ENCODE data around the gene ADGRB3. TPM values are rescaled to one million over a fixed set of nuclear protein-coding genes. Genes with fewer than 3 reads are reported as not detected.

ADGRB3 gene
- total RNA-seq, 2 donors from 2014 or later, result not detected

GRCh38 chr6:69339163-69339550, 704.1 kb downstream of the ADGRB3 start:
- Mint-ChIP-seq H3K4me1 (no peaks in the 10 kb centered on the region), H3K4me3 (no peak overlapping the region), H3K36me3 (ENCODE audit: low read depth) (no peaks in the 10 kb centered on the region), H3K27me3 (no peaks in the 10 kb centered on the region), H3K27ac (no peak overlapping the region)
- ATAC-seq (no peak), DNase-seq (no peak)
- H3K9me3 ChIP-seq (ENCODE audit: control insufficient read depth, low read length, poor library complexity, severe bottlenecking), result no peaks in the 10 kb centered on the region

DNA sequence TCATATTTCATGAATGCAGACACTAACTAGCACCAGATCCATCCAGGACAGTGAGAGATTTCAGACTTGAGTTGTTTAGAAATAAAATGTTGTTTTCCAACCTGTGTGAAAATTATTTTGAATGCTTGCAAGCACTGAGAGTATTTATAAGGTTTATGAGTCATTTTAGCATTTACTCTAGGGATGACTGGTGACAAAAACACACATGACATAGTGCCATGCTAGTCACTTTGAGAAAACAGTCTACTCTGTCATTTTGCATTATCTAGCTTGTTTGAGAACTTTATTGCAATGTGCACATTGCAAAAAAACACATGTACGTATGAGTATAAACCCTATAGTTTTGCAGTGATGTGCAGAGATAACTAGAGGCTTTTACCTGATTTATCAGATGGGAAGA, 705.1 kb downstream of the ADGRB3 start:
- H3K27ac Mint-ChIP-seq, result no peak overlapping the region
- no peak for ATAC-seq
- no peak for DNase-seq
- no peaks in the 10 kb centered on the region for H3K4me1 Mint-ChIP-seq
- no peak overlapping the region for H3K4me3 Mint-ChIP-seq
- H3K27me3 Mint-ChIP-seq, result no peaks in the 10 kb centered on the region
- H3K9me3 ChIP-seq (ENCODE audit: control insufficient read depth, low read length, poor library complexity, severe bottlenecking), result no peaks in the 10 kb centered on the region
- H3K36me3 Mint-ChIP-seq (ENCODE audit: low read depth), result no peaks in the 10 kb centered on the region

DNA sequence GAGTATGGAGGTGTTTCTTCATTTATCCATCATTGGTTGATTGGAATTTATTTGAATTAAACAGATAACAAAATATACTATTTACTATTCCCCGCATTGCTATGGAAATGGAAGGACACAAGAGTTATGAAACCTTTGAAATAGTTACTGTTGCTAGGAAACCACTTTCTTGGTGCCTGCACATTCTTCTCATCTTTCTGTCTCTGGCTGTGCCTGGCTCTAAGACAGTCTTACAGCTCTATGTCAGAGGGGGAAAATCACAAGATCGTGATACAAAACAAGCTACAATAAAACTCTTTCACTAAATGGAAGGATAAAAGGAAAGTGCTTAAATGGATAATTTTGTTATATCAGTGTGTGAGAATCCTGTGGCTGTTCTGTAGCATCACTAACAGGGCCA, 708.8 kb downstream of the ADGRB3 start:
- H3K9me3 ChIP-seq (ENCODE audit: control insufficient read depth, low read length, poor library complexity, severe bottlenecking), result no peaks in the 10 kb centered on the region
- DNase-seq, result no peak
- Mint-ChIP-seq H3K27me3 (no peaks in the 10 kb centered on the region), H3K27ac (no peak overlapping the region), H3K4me1 (no peaks in the 10 kb centered on the region), H3K36me3 (ENCODE audit: low read depth) (no peaks in the 10 kb centered on the region), H3K4me3 (no peak overlapping the region)
- no peak for ATAC-seq

GRCh38 chr6:69349771-69350170, 714.7 kb downstream of the ADGRB3 start:
- ATAC-seq (no peak), DNase-seq (no peak)
- Mint-ChIP-seq H3K4me3 (no peak overlapping the region), H3K27me3 (no peaks in the 10 kb centered on the region), H3K27ac (no peak overlapping the region), H3K4me1 (no peaks in the 10 kb centered on the region), H3K36me3 (ENCODE audit: low read depth) (no peaks in the 10 kb centered on the region)
- H3K9me3 ChIP-seq (ENCODE audit: control insufficient read depth, low read length, poor library complexity, severe bottlenecking), result no peaks in the 10 kb centered on the region

DNA sequence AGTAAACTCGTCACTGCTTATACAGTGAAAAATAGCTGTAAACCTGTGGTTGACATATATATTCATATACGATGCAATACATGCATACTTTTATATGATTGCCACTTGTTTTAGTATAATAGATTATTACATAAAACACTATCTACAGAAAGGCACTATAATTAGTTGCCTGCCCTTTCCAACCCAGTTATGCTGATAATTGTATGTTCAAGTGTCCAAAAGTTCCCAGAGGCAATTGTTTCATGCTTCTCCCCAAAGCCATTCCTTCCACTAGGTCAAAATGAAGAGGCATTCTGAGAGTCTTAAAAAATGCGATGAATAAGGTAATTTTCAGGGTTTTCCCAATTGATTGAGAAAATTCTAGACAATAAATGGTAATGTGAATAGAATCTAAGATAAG, 727.1 kb downstream of the ADGRB3 start:
- no peaks in the 10 kb centered on the region for H3K9me3 ChIP-seq (ENCODE audit: control insufficient read depth, low read length, poor library complexity, severe bottlenecking)
- DNase-seq, result no peak
- Mint-ChIP-seq H3K4me3 (no peak overlapping the region), H3K27me3 (no peaks in the 10 kb centered on the region), H3K36me3 (ENCODE audit: low read depth) (no peaks in the 10 kb centered on the region), H3K27ac (no peak overlapping the region), H3K4me1 (no peaks in the 10 kb centered on the region)
- ATAC-seq, result no peak

DNA sequence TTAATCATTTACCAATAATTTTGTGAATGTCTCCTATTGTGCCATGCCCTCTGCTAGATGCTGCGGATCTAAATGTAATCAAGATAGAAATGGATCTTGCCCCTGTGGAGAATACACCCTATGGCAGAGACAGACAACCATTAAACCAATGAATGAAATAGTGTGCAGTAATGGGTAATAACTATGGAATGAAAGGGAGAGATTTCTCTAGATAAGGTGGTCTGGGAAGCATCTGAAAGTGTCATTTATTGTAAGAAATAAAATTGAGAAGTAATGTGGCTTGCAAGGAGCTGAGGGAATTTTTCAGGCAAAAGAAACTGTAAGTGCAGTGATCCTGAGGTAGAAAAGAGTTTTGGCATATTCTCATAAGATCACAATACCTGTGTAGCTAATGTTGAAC, 731.7 kb downstream of the ADGRB3 start:
- no peaks in the 10 kb centered on the region for H3K36me3 Mint-ChIP-seq (ENCODE audit: low read depth)
- ATAC-seq, result no peak
- H3K4me1 Mint-ChIP-seq, result no peaks in the 10 kb centered on the region
- H3K27ac Mint-ChIP-seq, result no peak overlapping the region
- no peak overlapping the region for H3K4me3 Mint-ChIP-seq
- no peak for DNase-seq
- H3K9me3 ChIP-seq (ENCODE audit: control insufficient read depth, low read length, poor library complexity, severe bottlenecking), result no peaks in the 10 kb centered on the region
- no peaks in the 10 kb centered on the region for H3K27me3 Mint-ChIP-seq

GRCh38 chr6:69368613-69369012, 733.5 kb downstream of the ADGRB3 start:
- H3K9me3 ChIP-seq (ENCODE audit: control insufficient read depth, low read length, poor library complexity, severe bottlenecking), result no peaks in the 10 kb centered on the region
- DNase-seq (no peak), ATAC-seq (no peak)
- Mint-ChIP-seq H3K36me3 (ENCODE audit: low read depth) (no peaks in the 10 kb centered on the region), H3K27ac (no peak overlapping the region), H3K4me1 (no peaks in the 10 kb centered on the region), H3K27me3 (no peaks in the 10 kb centered on the region), H3K4me3 (no peak overlapping the region)

- Mint-ChIP-seq H3K27me3 (no peaks in the 10 kb centered on the region), H3K4me1 (no peaks in the 10 kb centered on the region)
Measured at GRCh38 chr6:69370763-69371162, 735.7 kb downstream of the ADGRB3 start.

GRCh38 chr6:69378326-69378725, 743.2 kb downstream of the ADGRB3 start:
- H3K36me3 Mint-ChIP-seq (ENCODE audit: low read depth), result no peaks in the 10 kb centered on the region

More at GRCh38 chr6:69370763-69371162, 735.7 kb downstream of the ADGRB3 start:
- H3K9me3 ChIP-seq (ENCODE audit: control insufficient read depth, low read length, poor library complexity, severe bottlenecking), result no peaks in the 10 kb centered on the region
- Mint-ChIP-seq H3K27ac (no peak overlapping the region), H3K36me3 (ENCODE audit: low read depth) (no peaks in the 10 kb centered on the region), H3K4me3 (no peak overlapping the region)
- ATAC-seq (no peak), DNase-seq (no peak)

DNA sequence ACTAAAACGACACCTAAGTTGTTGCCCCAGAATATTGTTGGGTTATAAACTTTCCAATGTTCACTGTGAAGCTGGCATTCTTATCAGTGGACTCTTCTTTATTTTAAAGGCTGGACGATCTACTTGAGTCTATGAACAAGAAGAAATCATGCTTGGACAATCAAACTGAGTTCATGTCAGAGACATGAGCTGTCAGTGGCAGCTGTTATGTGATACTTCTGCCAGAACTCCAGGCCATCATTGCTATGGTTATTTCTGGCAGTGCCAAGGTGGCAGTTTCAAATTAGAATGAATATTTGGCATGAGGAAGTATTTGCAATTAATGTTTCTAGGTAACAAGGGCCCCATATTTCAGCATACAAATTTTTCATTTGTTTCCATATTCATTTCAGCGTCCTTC, 744.4 kb downstream of the ADGRB3 start:
- Mint-ChIP-seq H3K36me3 (ENCODE audit: low read depth) (no peaks in the 10 kb centered on the region), H3K4me3 (no peak overlapping the region), H3K27ac (no peak overlapping the region), H3K27me3 (no peaks in the 10 kb centered on the region), H3K4me1 (no peaks in the 10 kb centered on the region)
- ATAC-seq (no peak), DNase-seq (no peak)
- H3K9me3 ChIP-seq (ENCODE audit: control insufficient read depth, low read length, poor library complexity, severe bottlenecking), result no peaks in the 10 kb centered on the region

More at GRCh38 chr6:69378326-69378725, 743.2 kb downstream of the ADGRB3 start:
- Mint-ChIP-seq H3K27me3 (no peaks in the 10 kb centered on the region), H3K4me3 (no peak overlapping the region), H3K27ac (no peak overlapping the region), H3K4me1 (no peaks in the 10 kb centered on the region)
- no peak for DNase-seq
- no peak for ATAC-seq
- no peaks in the 10 kb centered on the region for H3K9me3 ChIP-seq (ENCODE audit: control insufficient read depth, low read length, poor library complexity, severe bottlenecking)

DNA sequence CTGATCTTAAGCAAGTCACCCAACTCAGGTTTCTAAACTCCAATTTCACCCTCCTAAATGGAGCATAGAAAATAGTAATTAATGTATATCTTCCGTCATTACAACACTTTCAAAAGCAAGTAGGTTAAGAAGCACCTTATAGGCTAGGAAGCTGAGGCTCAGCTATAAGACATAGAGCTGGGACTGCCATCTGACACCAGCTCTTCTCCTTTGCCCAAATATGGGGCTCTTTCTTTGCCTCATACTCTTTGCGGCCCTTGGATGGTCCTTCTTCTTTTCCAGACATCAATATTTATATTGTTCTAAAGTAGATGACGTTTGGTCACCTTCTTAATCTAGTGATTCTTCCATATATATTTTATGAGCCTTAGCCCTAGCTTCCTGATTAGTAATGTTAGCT, 748.5 kb downstream of the ADGRB3 start:
- H3K4me3 Mint-ChIP-seq, result no peak overlapping the region
- no peak for DNase-seq
- no peaks in the 10 kb centered on the region for H3K27me3 Mint-ChIP-seq
- H3K36me3 Mint-ChIP-seq (ENCODE audit: low read depth), result no peaks in the 10 kb centered on the region
- no peaks in the 10 kb centered on the region for H3K9me3 ChIP-seq (ENCODE audit: control insufficient read depth, low read length, poor library complexity, severe bottlenecking)
- ATAC-seq, result no peak
- no peak overlapping the region for H3K27ac Mint-ChIP-seq
- peaks cover 2% of the 10 kb centered on the region for H3K4me1 Mint-ChIP-seq

- Mint-ChIP-seq H3K4me1 (peaks cover 2% of the 10 kb centered on the region), H3K27ac (no peak overlapping the region), H3K4me3 (no peak overlapping the region), H3K36me3 (ENCODE audit: low read depth) (no peaks in the 10 kb centered on the region), H3K27me3 (no peaks in the 10 kb centered on the region)
- DNase-seq (no peak), ATAC-seq (no peak)
- H3K9me3 ChIP-seq (ENCODE audit: control insufficient read depth, low read length, poor library complexity, severe bottlenecking), result no peaks in the 10 kb centered on the region
Measured at GRCh38 chr6:69386426-69386825, 751.3 kb downstream of the ADGRB3 start.

- H3K27ac Mint-ChIP-seq, result no peak overlapping the region
- peaks cover 3% of the 10 kb centered on the region for H3K4me1 Mint-ChIP-seq
- no peaks in the 10 kb centered on the region for H3K36me3 Mint-ChIP-seq (ENCODE audit: low read depth)
- no peak overlapping the region for H3K4me3 Mint-ChIP-seq
- ATAC-seq (peak; percentile 48), DNase-seq (no peak)
- H3K9me3 ChIP-seq (ENCODE audit: control insufficient read depth, low read length, poor library complexity, severe bottlenecking), result no peaks in the 10 kb centered on the region
- H3K27me3 Mint-ChIP-seq, result no peaks in the 10 kb centered on the region
Measured at GRCh38 chr6:69390125-69390524, 755.0 kb downstream of the ADGRB3 start.

GRCh38 chr6:69391106-69391505, 756.0 kb downstream of the ADGRB3 start:
- Mint-ChIP-seq H3K27me3 (no peaks in the 10 kb centered on the region), H3K4me3 (no peak overlapping the region), H3K36me3 (ENCODE audit: low read depth) (no peaks in the 10 kb centered on the region), H3K4me1 (peaks cover 2% of the 10 kb centered on the region), H3K27ac (no peak overlapping the region)
- H3K9me3 ChIP-seq (ENCODE audit: control insufficient read depth, low read length, poor library complexity, severe bottlenecking), result no peaks in the 10 kb centered on the region
- DNase-seq, result no peak
- no peak for ATAC-seq

DNA sequence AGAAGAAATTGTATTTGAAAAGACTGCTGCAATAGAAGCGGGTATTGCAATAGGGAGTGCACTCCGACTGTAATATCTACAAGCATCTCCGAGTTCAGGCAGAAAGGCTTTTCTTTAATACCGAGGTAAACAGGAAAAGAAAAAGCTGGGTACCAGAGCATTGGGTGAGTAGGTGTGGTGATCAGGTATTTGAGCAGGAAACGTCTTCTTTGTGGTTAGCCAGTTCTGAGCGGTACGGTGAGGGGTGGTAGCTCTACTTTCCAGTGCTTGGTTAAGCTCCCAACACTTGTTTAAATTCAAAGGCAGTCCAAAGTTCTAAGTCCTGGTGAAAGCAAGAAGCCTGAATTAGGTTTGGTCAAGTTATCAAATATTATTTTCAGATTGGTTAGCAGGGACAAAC, 757.7 kb downstream of the ADGRB3 start:
- Mint-ChIP-seq H3K27me3 (no peaks in the 10 kb centered on the region), H3K4me1 (peaks cover 2% of the 10 kb centered on the region), H3K27ac (no peak overlapping the region), H3K4me3 (no peak overlapping the region), H3K36me3 (ENCODE audit: low read depth) (no peaks in the 10 kb centered on the region)
- DNase-seq (no peak), ATAC-seq (peak; percentile 64)
- no peaks in the 10 kb centered on the region for H3K9me3 ChIP-seq (ENCODE audit: control insufficient read depth, low read length, poor library complexity, severe bottlenecking)
